Measurements from ENCODE around the gene B4GALNT2. TPM values are rescaled to one million over a fixed set of nuclear protein-coding genes. Genes with fewer than 3 reads are reported as not detected.

The B4GALNT2 gene
- total and polyA plus RNA-seq, 2 of the 13 experiments (the other 11 are each of a cell fraction or from before 2014, with no cell fraction given), result not detected

DNA sequence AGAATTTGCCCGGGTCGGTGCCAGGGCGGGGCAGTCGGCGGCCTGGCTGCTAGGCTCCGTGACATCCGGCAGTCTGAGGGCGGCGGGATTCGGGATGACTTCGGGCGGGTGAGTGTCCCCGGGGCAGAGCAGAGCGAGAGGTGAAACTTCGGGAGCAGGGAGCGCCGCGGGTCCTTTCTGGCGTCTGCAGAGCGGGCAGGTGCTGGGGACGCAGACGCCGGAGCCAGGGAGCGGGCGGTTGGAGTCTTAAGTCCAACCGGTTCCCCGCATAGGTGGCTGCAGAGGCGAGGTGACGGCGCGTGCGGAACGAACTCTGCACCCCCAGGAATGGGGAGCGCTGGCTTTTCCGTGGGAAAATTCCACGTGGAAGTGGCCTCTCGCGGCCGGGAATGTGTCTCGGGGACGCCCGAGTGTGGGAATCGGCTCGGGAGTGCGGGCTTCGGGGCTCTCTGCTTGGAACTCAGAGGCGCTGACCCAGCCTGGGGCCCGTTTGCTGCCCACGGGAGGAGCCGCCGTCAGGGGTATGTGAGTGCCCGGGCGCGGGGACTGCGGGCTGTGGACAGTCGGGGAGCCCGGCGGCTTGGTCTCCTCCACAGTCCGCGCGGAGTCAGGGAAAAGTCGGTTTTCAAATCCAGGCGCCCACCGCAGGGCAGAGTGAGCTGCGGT is at the start of gene B4GALNT2 (continued):
- TF ChIP-seq, protein P1, sequence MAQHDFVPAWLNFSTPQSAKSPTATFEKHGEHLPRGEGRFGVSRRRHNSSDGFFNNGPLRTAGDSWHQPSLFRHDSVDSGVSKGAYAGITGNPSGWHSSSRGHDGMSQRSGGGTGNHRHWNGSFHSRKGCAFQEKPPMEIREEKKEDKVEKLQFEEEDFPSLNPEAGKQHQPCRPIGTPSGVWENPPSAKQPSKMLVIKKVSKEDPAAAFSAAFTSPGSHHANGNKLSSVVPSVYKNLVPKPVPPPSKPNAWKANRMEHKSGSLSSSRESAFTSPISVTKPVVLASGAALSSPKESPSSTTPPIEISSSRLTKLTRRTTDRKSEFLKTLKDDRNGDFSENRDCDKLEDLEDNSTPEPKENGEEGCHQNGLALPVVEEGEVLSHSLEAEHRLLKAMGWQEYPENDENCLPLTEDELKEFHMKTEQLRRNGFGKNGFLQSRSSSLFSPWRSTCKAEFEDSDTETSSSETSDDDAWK (CRISPR knock-in tag; IDR thresholded peaks at IDR 0.05), result no peak
- TF ChIP-seq MTF1 (CRISPR knock-in tag; IDR thresholded peaks at IDR 0.05) (no peak), IKZF4 (CRISPR knock-in tag; IDR thresholded peaks at IDR 0.05; ENCODE audit: borderline replicate concordance, low read depth, not compliant biosample characterization) (no peak), GATA4 (IDR thresholded peaks at IDR 0.05; ENCODE audit: borderline replicate concordance, low read depth) (no peak), TCF7L2 (IDR thresholded peaks at IDR 0.05; ENCODE audit: low read depth, low read length) (no peak), ZNF850 (CRISPR knock-in tag; conservative IDR thresholded peaks at IDR 0.05) (no peak), MAFF (IDR thresholded peaks at IDR 0.05; ENCODE audit: low read depth, low read length) (no peak), ZNF629 (CRISPR knock-in tag; conservative IDR thresholded peaks at IDR 0.05) (no peak), ZNF768 (CRISPR knock-in tag; IDR thresholded peaks at IDR 0.05) (peak; percentile 47; the same call in 1 of the 2 replicates), GABPA (IDR thresholded peaks at IDR 0.05; ENCODE audit: low read depth, low read length) (no peak), GABPA (CRISPR knock-in tag; IDR thresholded peaks at IDR 0.05; ENCODE audit: low read depth) (no peak), ZSCAN31 (CRISPR knock-in tag; IDR thresholded peaks at IDR 0.05; ENCODE audit: low read depth) (no peak; the same call in 1 of the 2 replicates), GLI4 (CRISPR knock-in tag; IDR thresholded peaks at IDR 0.05; ENCODE audit: borderline replicate concordance) (no peak), ZKSCAN1 (IDR thresholded peaks at IDR 0.05; ENCODE audit: low read length) (no peak), PTBP1 (IDR thresholded peaks at IDR 0.05; ENCODE audit: low read depth, low read length, poor library complexity, severe bottlenecking) (no peak), ZNF552 (CRISPR knock-in tag; IDR thresholded peaks at IDR 0.05; ENCODE audit: borderline replicate concordance) (no peak), ZNF468 (CRISPR knock-in tag; IDR thresholded peaks at IDR 0.05) (no peak), ZNF598 (CRISPR knock-in tag; IDR thresholded peaks at IDR 0.05; ENCODE audit: borderline replicate concordance) (peak; percentile 75; the same call in 1 of the 2 replicates), ZNF232 (CRISPR knock-in tag; IDR thresholded peaks at IDR 0.05; ENCODE audit: borderline replicate concordance) (no peak)
- TF ChIP-seq, protein P2, sequence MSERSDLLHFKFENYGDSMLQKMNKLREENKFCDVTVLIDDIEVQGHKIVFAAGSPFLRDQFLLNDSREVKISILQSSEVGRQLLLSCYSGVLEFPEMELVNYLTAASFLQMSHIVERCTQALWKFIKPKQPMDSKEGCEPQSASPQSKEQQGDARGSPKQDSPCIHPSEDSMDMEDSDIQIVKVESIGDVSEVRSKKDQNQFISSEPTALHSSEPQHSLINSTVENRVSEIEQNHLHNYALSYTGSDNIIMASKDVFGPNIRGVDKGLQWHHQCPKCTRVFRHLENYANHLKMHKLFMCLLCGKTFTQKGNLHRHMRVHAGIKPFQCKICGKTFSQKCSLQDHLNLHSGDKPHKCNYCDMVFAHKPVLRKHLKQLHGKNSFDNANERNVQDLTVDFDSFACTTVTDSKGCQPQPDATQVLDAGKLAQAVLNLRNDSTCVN (CRISPR knock-in tag; IDR thresholded peaks at IDR 0.05; ENCODE audit: borderline replicate concordance), result no peak
- TF ChIP-seq, protein P3, sequence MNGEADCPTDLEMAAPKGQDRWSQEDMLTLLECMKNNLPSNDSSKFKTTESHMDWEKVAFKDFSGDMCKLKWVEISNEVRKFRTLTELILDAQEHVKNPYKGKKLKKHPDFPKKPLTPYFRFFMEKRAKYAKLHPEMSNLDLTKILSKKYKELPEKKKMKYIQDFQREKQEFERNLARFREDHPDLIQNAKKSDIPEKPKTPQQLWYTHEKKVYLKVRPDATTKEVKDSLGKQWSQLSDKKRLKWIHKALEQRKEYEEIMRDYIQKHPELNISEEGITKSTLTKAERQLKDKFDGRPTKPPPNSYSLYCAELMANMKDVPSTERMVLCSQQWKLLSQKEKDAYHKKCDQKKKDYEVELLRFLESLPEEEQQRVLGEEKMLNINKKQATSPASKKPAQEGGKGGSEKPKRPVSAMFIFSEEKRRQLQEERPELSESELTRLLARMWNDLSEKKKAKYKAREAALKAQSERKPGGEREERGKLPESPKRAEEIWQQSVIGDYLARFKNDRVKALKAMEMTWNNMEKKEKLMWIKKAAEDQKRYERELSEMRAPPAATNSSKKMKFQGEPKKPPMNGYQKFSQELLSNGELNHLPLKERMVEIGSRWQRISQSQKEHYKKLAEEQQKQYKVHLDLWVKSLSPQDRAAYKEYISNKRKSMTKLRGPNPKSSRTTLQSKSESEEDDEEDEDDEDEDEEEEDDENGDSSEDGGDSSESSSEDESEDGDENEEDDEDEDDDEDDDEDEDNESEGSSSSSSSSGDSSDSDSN (CRISPR knock-in tag; IDR thresholded peaks at IDR 0.05), result peak; percentile 69
- TF ChIP-seq, protein P4, sequence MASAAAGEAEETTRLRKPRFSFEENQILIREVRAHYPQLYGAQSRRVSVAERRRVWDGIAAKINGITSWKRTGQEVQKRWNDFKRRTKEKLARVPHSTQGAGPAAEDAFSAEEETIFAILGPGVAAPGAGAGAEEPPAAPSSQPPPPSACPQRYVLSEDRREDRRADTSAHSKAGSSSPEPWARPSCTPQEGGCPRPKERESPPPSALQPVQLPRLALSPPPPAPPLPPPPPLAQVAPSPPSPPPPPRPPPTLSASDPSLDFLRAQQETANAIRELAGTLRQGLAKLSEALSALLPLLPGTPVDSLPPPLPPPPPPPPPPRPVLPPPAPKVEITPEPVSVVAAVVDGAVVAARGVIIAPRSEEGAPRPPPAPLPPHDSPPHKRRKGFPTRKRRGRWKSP (CRISPR knock-in tag; IDR thresholded peaks at IDR 0.05), result peak; percentile 13; the same call in 1 of the 2 replicates
- TF ChIP-seq, protein P5, sequence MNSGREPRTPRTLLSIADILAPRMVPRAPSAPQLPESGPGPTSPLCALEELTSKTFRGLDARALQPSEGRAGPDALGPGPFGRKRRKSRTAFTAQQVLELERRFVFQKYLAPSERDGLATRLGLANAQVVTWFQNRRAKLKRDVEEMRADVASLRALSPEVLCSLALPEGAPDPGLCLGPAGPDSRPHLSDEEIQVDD (CRISPR knock-in tag; IDR thresholded peaks at IDR 0.05; ENCODE audit: borderline replicate concordance), result no peak
